A549 (cell line): ENCODE measurements around the gene ASXL2. TPM values are rescaled to one million over a fixed set of nuclear protein-coding genes. Genes with fewer than 3 reads are reported as not detected.

Experiments
- ATAC-seq, 2 experiments: fragments of 200-7000 bp in 1 of 2; fragments of >200 bp in 1 of 2; cut with Nextera tagmentation in 1 of 2; cut with Tn5 transposase in 1 of 2; 3 replicates each; pipeline versions ENCODE4 v1.8.0 to v1.9.1; 2018 to 2020; ENCODE audit warnings: mild to moderate bottlenecking in 1 of 2, moderate library complexity in 1 of 2
- CTCF ChIA-PET: fragments of 300-600 bp; sonication (Branson Sonifier 250); formaldehyde crosslinking; extraction: SDS; loops from one replicate; lab custom pipeline; 2021; ENCODE audit warnings: antibody characterized with exemption, inconsistent platforms; lab: Yijun Ruan, JAX
- POLR2A ChIA-PET: fragments of 350-600 bp; formaldehyde crosslinking; extraction: SDS; loops from one replicate; lab custom pipeline; 2021; ENCODE audit warnings: antibody characterized with exemption, inconsistent platforms; lab: Yijun Ruan, JAX
- DNase-seq, 2 experiments: peaks; one replicate each; pipeline versions ENCODE4 v3.0.0 to v3.0.0-alpha.2; 2011 to 2016; ENCODE audit warnings: low read depth in 1 of 2, low spot score in 1 of 2
- FAIRE-seq: peaks from 2 replicates; lab custom pipeline; 2011; peaks lifted over from hg19 to GRCh38; lab: Jason Lieb, UNC
- H3K27ac ChIP-seq, 2 experiments: fragments of >200 bp; sonication (Bioruptor Twin); formaldehyde crosslinking; 3 replicates each; pipeline ENCODE4 v1.5.1; 2016 to 2017
- H3K4me1 ChIP-seq: fragments of >200 bp; sonication (Bioruptor Twin); formaldehyde crosslinking; 3 replicates; pipeline ENCODE4 v1.6.1; 2016
- H3K4me2 ChIP-seq: fragments of >200 bp; sonication (Bioruptor Twin); formaldehyde crosslinking; 3 replicates; pipeline ENCODE4 v1.6.1; 2016
- H3K4me3 ChIP-seq: fragments of >200 bp; sonication (Bioruptor Twin); formaldehyde crosslinking; 3 replicates; pipeline ENCODE4 v1.5.1; 2016
- H3K9me3 ChIP-seq: fragments of >200 bp; sonication (Bioruptor Twin); formaldehyde crosslinking; 3 replicates; pipeline ENCODE4 v1.6.1; 2016
- ATOH8 ChIP-seq: fragments of 250-450 bp; sonication (Bioruptor Pico); IDR thresholded peaks from 2 replicates; pipeline ENCODE4 v1.5.0; 2020; ENCODE audit warnings: low read depth, mild to moderate bottlenecking, moderate library complexity
- CBX8 ChIP-seq: fragments of 200-600 bp; sonication (generic); IDR thresholded peaks from 2 replicates; pipeline ENCODE4 v1.6.1; 2016
- CTCF ChIP-seq: fragments of >200 bp; sonication (Bioruptor Twin); formaldehyde crosslinking; IDR thresholded peaks from 3 replicates; pipeline ENCODE4 v1.5.1; 2016
- E2F6 ChIP-seq: IDR thresholded peaks from 2 replicates; pipeline ENCODE4 v1.6.1; 2012; ENCODE audit warnings: low read depth, borderline replicate concordance
- EHF ChIP-seq: fragments of 250-450 bp; sonication (Bioruptor Pico); IDR thresholded peaks from 2 replicates; pipeline ENCODE4 v1.5.0; 2020; ENCODE audit warnings: mild to moderate bottlenecking
- ESRRA ChIP-seq: fragments of 150-350 bp; IDR thresholded peaks from 2 replicates; pipeline ENCODE4 v1.6.1; 2014; ENCODE audit warnings: mild to moderate bottlenecking, low read length, borderline replicate concordance
- FOSB ChIP-seq: fragments of 250-450 bp; sonication (Bioruptor Pico); IDR thresholded peaks from 2 replicates; pipeline ENCODE4 v1.5.0; 2020; ENCODE audit warnings: mild to moderate bottlenecking, moderate library complexity
- FOXS1 ChIP-seq: fragments of 250-450 bp; sonication (Bioruptor Pico); IDR thresholded peaks from 2 replicates; pipeline ENCODE4 v1.5.0; 2020; ENCODE audit warnings: mild to moderate bottlenecking, moderate library complexity
- GATA3 ChIP-seq: IDR thresholded peaks from 2 replicates; pipeline ENCODE4 v1.6.1; 2012; ENCODE audit warnings: borderline replicate concordance
- HEYL ChIP-seq: fragments of 250-450 bp; sonication (Bioruptor Pico); IDR thresholded peaks from 2 replicates; pipeline ENCODE4 v1.8.0; 2021; ENCODE audit warnings: mild to moderate bottlenecking, moderate library complexity
- HMGXB4 ChIP-seq: fragments of 250-450 bp; sonication (Bioruptor Pico); IDR thresholded peaks from 2 replicates; pipeline ENCODE4 v1.5.0; 2021; ENCODE audit warnings: mild to moderate bottlenecking, moderate library complexity, borderline replicate concordance
- HOXA7 ChIP-seq: fragments of 250-450 bp; sonication (Bioruptor Pico); IDR thresholded peaks from 2 replicates; pipeline ENCODE4 v1.5.0; 2020; ENCODE audit warnings: mild to moderate bottlenecking, moderate library complexity
- HOXB13 ChIP-seq: fragments of 250-450 bp; sonication (Bioruptor Pico); IDR thresholded peaks from 2 replicates; pipeline ENCODE4 v1.5.0; 2020; ENCODE audit warnings: low read depth, mild to moderate bottlenecking, moderate library complexity
- HOXB5 ChIP-seq: fragments of 250-450 bp; sonication (Bioruptor Pico); IDR thresholded peaks from 2 replicates; pipeline ENCODE4 v1.5.0; 2020; ENCODE audit warnings: mild to moderate bottlenecking, moderate library complexity
- JUN ChIP-seq, 2 experiments: fragments of >200 bp; sonication (Bioruptor Twin); formaldehyde crosslinking; IDR thresholded peaks; 2 replicates in 1 of 2; 3 replicates in 1 of 2; pipeline ENCODE4 v1.6.1; 2016 to 2017
- MAZ ChIP-seq: fragments of 150-350 bp; IDR thresholded peaks from 2 replicates; pipeline ENCODE4 v1.6.1; 2014; ENCODE audit warnings: antibody characterized with exemption, low read depth, low read length, borderline replicate concordance
- NFE2L2 ChIP-seq: fragments of 150-350 bp; conservative IDR thresholded peaks from 2 replicates; pipeline ENCODE4 v1.6.1; 2014; ENCODE audit warnings: low read length
- PBX3 ChIP-seq: IDR thresholded peaks from 2 replicates; pipeline ENCODE4 v1.6.1; 2012
- POLR2A ChIP-seq: IDR thresholded peaks from 2 replicates; pipeline ENCODE4 v1.6.1; 2012; ENCODE audit warnings: mild to moderate bottlenecking, low read length
- POLR2AphosphoS2 ChIP-seq: conservative IDR thresholded peaks from 2 replicates; pipeline ENCODE4 v1.6.1; 2012; ENCODE audit warnings: low read length, improper control_type of control experiment, inconsistent platforms
- RAD21 ChIP-seq, 2 experiments: fragments of >200 bp in 1 of 2; sonication (Bioruptor Twin) in 1 of 2; formaldehyde crosslinking in 1 of 2; IDR thresholded peaks in 1 of 2; conservative IDR thresholded peaks in 1 of 2; 2 replicates in 1 of 2; 3 replicates in 1 of 2; pipeline ENCODE4 v1.6.1; 2012 to 2018; ENCODE audit warnings: inconsistent platforms in 1 of 2
- RARB ChIP-seq: fragments of 250-450 bp; sonication (Bioruptor Pico); IDR thresholded peaks from 2 replicates; pipeline ENCODE4 v1.8.0; 2021; ENCODE audit warnings: mild to moderate bottlenecking, moderate library complexity
- REST ChIP-seq: fragments of 200-600 bp; sonication (generic); IDR thresholded peaks from 2 replicates; pipeline ENCODE4 v1.6.1; 2016; ENCODE audit warnings: antibody characterized with exemption, mild to moderate bottlenecking, moderate library complexity
- RNF2 ChIP-seq: fragments of 200-600 bp; sonication (generic); IDR thresholded peaks from 2 replicates; pipeline ENCODE4 v1.6.1; 2016; ENCODE audit warnings: low read depth, mild to moderate bottlenecking, antibody characterized with exemption, moderate library complexity, borderline replicate concordance
- TFCP2L1 ChIP-seq: fragments of 250-450 bp; sonication (Bioruptor Pico); IDR thresholded peaks from 2 replicates; pipeline ENCODE4 v1.5.0; 2021; ENCODE audit warnings: mild to moderate bottlenecking
- ZC3H11A ChIP-seq: fragments of 450-650 bp; IDR thresholded peaks from 2 replicates; pipeline ENCODE4 v1.6.1; 2014; ENCODE audit warnings: antibody characterized with exemption, mild to moderate bottlenecking
- ZNF302 ChIP-seq: fragments of 250-450 bp; sonication (Bioruptor Pico); IDR thresholded peaks from 2 replicates; pipeline ENCODE4 v1.9.0; 2021; ENCODE audit warnings: inconsistent platforms, mild to moderate bottlenecking, moderate library complexity
- ZSCAN20 ChIP-seq: fragments of 250-450 bp; sonication (Bioruptor Pico); IDR thresholded peaks from 2 replicates; pipeline ENCODE4 v1.8.0; 2022; ENCODE audit warnings: mild to moderate bottlenecking, moderate library complexity
- WGBS: methylation state at CpG from one replicate; pipeline ENCODE4 v1.1.6; 2017; ENCODE audit errors: missing lambda C conversion rate; 5-methylcytosine and 5-hydroxymethylcytosine counted together
- polyA plus RNA-seq, 4 experiments: library from polyadenylated mRNA; depleted of rRNA in 3 of 4; stranded (reverse); fragments of >200 nt; fragmentation: RNase III in 1 of 4; extraction: RNeasy Plus Mini Kit Qiagen cat#74134 plus additional on column Dnase treatment in 1 of 4; gene quantifications; 2 replicates in 3 of 4; 3 replicates in 1 of 4; pipeline ENCODE4 v1.2.3, GENCODE V29; 2011 to 2017

Gene ASXL2
- polyA plus RNA-seq, 2 of the 4 experiments (the other 2 are of a cell fraction) = 10.3 to 26.4 TPM

GRCh38 chr2:25720575-25720974 is 157.7 kb downstream of the ASXL2 start:
- Histone ChIP-seq H3K4me3 (no peak overlapping the region), H3K4me1 (no peaks in the 10 kb centered on the region), H3K9me3 (no peaks in the 10 kb centered on the region), H3K4me2 (no peak overlapping the region), H3K27ac (no peak overlapping the region)
- FAIRE-seq (no peak), DNase-seq (no peak), ATAC-seq (no peak)
- CTCF ChIA-PET = interaction anchor here (0.6 to 4.6 kb wide), 7 partner anchors 10 to 132 kb away, joined by 3 to 39 read pairs (median 4); no protein-coding TSS in a partner anchor
- 75% methylated on average over 1 of the region's 1 CpG for WGBS
- TF ChIP-seq E2F6 (no peak), RARB (CRISPR knock-in tag) (no peak), CTCF (no peak), HEYL (CRISPR knock-in tag) (no peak), MAZ (no peak), HOXB13 (CRISPR knock-in tag) (no peak), EHF (CRISPR knock-in tag) (no peak), NFE2L2 (no peak), ZNF302 (CRISPR knock-in tag) (no peak), ZSCAN20 (no peak), FOXS1 (CRISPR knock-in tag) (no peak), GATA3 (no peak), TFCP2L1 (CRISPR knock-in tag) (no peak), HMGXB4 (no peak), POLR2A (no peak), JUN (IDR thresholded peaks at IDR 0.05) (no peak), FOSB (CRISPR knock-in tag) (no peak), RNF2 (no peak), POLR2AphosphoS2 (no peak)
- POLR2A ChIA-PET = no interaction called here

- ChIA-PET CTCF (interaction anchor here (0.6 to 4.4 kb wide), 8 partner anchors 15 to 107 kb away, joined by 3 to 33 read pairs (median 4); partner anchors contain the start of gene DTNB), POLR2A (no interaction called here)
- H3K4me2 ChIP-seq = no peak overlapping the region
- H3K4me1 ChIP-seq = peaks cover 6% of the 10 kb centered on the region; the same call in 2 of the 3 replicates
- ATAC-seq (peak; percentile 86 to 88), FAIRE-seq (no peak), DNase-seq (peak; percentile 31 to 66)
- H3K9me3 ChIP-seq = no peaks in the 10 kb centered on the region
- no peak overlapping the region for H3K27ac ChIP-seq
- 33% methylated on average over 1 of the region's 1 CpG for whole genome bisulfite sequencing
- no peak overlapping the region for H3K4me3 ChIP-seq
- no peak for TF ChIP-seq ZC3H11A
- no peak for TF ChIP-seq ESRRA
- TF ChIP-seq HOXB5 (CRISPR knock-in tag) = no peak
- no peak for TF ChIP-seq ATOH8 (CRISPR knock-in tag)
- peak; percentile 25 to 58; a peak in 2 of 5 replicates for TF ChIP-seq RAD21 (conservative IDR thresholded peaks at IDR 0.05 in 1 of 2, IDR thresholded peaks at IDR 0.05 in 1 of 2)
- no peak for TF ChIP-seq REST
- TF ChIP-seq CBX8 = no peak
- TF ChIP-seq PBX3 = no peak
- TF ChIP-seq FOXS1 (CRISPR knock-in tag) = no peak
- no peak for TF ChIP-seq HOXA7
Observed at GRCh38 chr2:25714740-25715139, 163.5 kb downstream of the ASXL2 start.
